ENCODE data around the gene CACNB1. TPM values are rescaled to one million over a fixed set of nuclear protein-coding genes. Genes with fewer than 3 reads are reported as not detected.

Gene CACNB1
- total and polyA plus RNA-seq, 2 of the 13 experiments (the other 11 are each of a cell fraction or from before 2014, with no cell fraction given): 0.75 to 1.5 TPM

DNA sequence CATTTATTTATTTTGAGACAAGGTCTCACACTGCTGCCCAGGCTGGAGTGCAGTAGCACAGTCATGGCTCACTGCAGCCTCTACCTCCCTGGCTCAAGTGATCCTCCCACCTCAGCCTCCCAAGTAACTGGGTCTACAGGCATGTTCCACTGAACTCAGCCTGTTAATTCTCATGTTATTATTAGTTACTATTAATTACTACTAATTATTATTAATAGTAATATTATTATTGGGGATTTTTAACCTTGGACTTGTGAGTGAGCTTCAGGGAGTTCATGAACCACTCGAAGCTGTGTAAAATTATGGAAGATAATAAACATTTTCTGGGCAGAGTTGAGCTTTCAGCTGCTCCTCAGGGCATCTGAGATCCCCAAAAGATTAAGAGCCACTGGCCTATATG, 32.9 kb upstream of the CACNB1 start:
- Histone ChIP-seq H3K36me3 (replicated peaks in 1 of 2; ENCODE audit: control insufficient read depth in 1 of 2, insufficient read depth in 2 of 2, low read length in 2 of 2) (no peaks in the 10 kb centered on the region), H4K20me1 (ENCODE audit: insufficient read depth, low read length) (no peaks in the 10 kb centered on the region), H3K27ac (ENCODE audit: extremely low read length, insufficient read depth, low read length) (no peak overlapping the region), H3K9me3 (ENCODE audit: low read length) (no peaks in the 10 kb centered on the region), H3K4me3 (replicated peaks in 1 of 3; ENCODE audit: insufficient read depth in 1 of 3, low read depth in 2 of 3, low read length in 3 of 3) (no peak overlapping the region), H3K9ac (ENCODE audit: insufficient read depth, low read depth, low read length) (no peak overlapping the region), H3K79me2 (ENCODE audit: insufficient read depth, low read length) (no peaks in the 10 kb centered on the region), H2AFZ (ENCODE audit: low read length) (no peak overlapping the region), H3K4me1 (ENCODE audit: insufficient read depth, low read length) (peaks cover 20% of the 10 kb centered on the region; the same call in 1 of the 2 replicates), H3K27me3 (ENCODE audit: control insufficient read depth in 1 of 2, insufficient read depth in 2 of 2, low read length in 2 of 2) (peaks cover 12 to 55% of the 10 kb centered on the region in 2 experiments), H3K4me2 (ENCODE audit: low read depth, low read length) (no peak overlapping the region)
- WGBS (ENCODE audit: low lambda C conversion rate): 15% methylated on average over 1 of the region's 1 CpG
- ATAC-seq: no peak
- no TSS peak for BruUV-seq (replicated peaks)
- no peak for DNase-seq (ENCODE audit: low spot score)
- ChIA-PET CTCF (ENCODE audit: low intra/inter-chr PET ratio, low total read pairs) (no interaction called here), POLR2A (no interaction called here)
- intact Hi-C loops (cut with micrococcal nuclease; ENCODE audit: unreplicated experiment): loop anchor here (10.0 kb wide), 1 partner anchor 246 kb away; no protein-coding TSS in a partner anchor
- no peak for FAIRE-seq
- TF ChIP-seq ZFP36L1 (CRISPR knock-in tag; IDR thresholded peaks at IDR 0.05): no peak
- no peak for TF ChIP-seq SOX13 (IDR thresholded peaks at IDR 0.05)
- no peak for TF ChIP-seq SOX13 (CRISPR knock-in tag; conservative IDR thresholded peaks at IDR 0.05 in 1 of 2, IDR thresholded peaks at IDR 0.05 in 1 of 2)
- TF ChIP-seq SMYD3 (CRISPR knock-in tag; IDR thresholded peaks at IDR 0.05): no peak
- no peak for TF ChIP-seq GLI4 (CRISPR knock-in tag; IDR thresholded peaks at IDR 0.05; ENCODE audit: borderline replicate concordance)
- TF ChIP-seq RXRA (CRISPR knock-in tag; IDR thresholded peaks at IDR 0.05): no peak
- no peak for TF ChIP-seq ZNF775 (CRISPR knock-in tag; IDR thresholded peaks at IDR 0.05; ENCODE audit: borderline replicate concordance)
- TF ChIP-seq, protein P1, sequence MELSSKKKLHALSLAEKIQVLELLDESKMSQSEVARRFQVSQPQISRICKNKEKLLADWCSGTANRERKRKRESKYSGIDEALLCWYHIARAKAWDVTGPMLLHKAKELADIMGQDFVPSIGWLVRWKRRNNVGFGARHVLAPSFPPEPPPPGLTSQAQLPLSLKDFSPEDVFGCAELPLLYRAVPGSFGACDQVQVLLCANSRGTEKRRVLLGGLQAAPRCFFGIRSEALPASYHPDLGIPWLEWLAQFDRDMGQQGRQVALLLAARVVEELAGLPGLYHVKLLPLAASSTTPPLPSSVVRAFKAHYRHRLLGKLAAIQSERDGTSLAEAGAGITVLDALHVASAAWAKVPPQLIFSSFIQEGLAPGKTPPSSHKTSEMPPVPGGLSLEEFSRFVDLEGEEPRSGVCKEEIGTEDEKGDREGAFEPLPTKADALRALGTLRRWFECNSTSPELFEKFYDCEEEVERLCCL (CRISPR knock-in tag; IDR thresholded peaks at IDR 0.05; ENCODE audit: borderline replicate concordance): no peak
- no peak for TF ChIP-seq HIVEP1 (CRISPR knock-in tag; IDR thresholded peaks at IDR 0.05)
- TF ChIP-seq FLYWCH1 (CRISPR knock-in tag; IDR thresholded peaks at IDR 0.05): no peak
- TF ChIP-seq BCL6 (CRISPR knock-in tag; IDR thresholded peaks at IDR 0.05): no peak
- TF ChIP-seq, protein P2, sequence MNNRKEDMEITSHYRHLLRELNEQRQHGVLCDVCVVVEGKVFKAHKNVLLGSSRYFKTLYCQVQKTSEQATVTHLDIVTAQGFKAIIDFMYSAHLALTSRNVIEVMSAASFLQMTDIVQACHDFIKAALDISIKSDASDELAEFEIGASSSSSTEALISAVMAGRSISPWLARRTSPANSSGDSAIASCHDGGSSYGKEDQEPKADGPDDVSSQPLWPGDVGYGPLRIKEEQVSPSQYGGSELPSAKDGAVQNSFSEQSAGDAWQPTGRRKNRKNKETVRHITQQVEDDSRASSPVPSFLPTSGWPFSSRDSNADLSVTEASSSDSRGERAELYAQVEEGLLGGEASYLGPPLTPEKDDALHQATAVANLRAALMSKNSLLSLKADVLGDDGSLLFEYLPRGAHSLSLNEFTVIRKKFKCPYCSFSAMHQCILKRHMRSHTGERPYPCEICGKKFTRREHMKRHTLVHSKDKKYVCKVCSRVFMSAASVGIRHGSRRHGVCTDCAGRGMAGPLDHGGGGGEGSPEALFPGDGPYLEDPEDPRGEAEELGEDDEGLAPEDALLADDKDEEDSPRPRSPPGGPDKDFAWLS (CRISPR knock-in tag; IDR thresholded peaks at IDR 0.05; ENCODE audit: borderline replicate concordance): no peak
- TF ChIP-seq ZNF660 (CRISPR knock-in tag; IDR thresholded peaks at IDR 0.05; ENCODE audit: borderline replicate concordance, low read depth): no peak
- in situ Hi-C loops (cut with HindIII; ENCODE audit: extremely low pct_ligation_motif_present, low pct_unique_long_range_greater_than_20kb): no loop called here
